Testis (tissue), 2 donors: ENCODE data around the gene ARHGEF38.

Experiments
- CTCF ChIP-seq, 3 experiments: fragments of 450-650 bp in 2 of 3; fragments of 200-600 bp in 1 of 3; sonication (generic) in 1 of 3; IDR thresholded peaks; one replicate each; pipeline ENCODE4 v1.5.1; 2016 to 2019; ENCODE audit warnings: antibody characterized with exemption in 3 of 3, mild to moderate bottlenecking in 2 of 3, moderate library complexity in 1 of 3
- POLR2A ChIP-seq: fragments of 450-650 bp; IDR thresholded peaks from one replicate; pipeline ENCODE4 v1.6.1; 2017; ENCODE audit warnings: antibody characterized with exemption, mild to moderate bottlenecking, moderate library complexity

DNA sequence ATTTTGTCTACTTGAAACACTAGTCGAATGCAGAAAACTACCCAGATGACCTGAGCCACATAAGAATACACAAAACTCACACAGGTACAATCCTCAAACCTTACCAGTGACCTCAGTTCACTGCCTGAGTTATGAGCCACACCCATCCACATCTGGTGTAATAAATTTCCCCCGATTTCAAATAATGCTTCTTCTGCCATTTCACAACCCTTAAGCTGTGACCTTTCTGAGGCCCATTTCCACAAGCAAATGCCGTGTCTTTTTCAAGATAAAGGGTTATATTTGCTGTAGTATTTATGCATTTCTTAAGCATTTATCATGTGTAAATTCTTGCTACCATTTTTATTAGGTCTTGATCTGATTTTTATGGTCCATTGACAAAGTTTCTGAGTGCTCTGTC is 1.8 kb upstream of the ARHGEF38 start:
- TF ChIP-seq CTCF (IDR thresholded peaks at IDR 0.05): no peak
- TF ChIP-seq POLR2A: no peak
